ENCODE results near the gene MST1.

DNA sequence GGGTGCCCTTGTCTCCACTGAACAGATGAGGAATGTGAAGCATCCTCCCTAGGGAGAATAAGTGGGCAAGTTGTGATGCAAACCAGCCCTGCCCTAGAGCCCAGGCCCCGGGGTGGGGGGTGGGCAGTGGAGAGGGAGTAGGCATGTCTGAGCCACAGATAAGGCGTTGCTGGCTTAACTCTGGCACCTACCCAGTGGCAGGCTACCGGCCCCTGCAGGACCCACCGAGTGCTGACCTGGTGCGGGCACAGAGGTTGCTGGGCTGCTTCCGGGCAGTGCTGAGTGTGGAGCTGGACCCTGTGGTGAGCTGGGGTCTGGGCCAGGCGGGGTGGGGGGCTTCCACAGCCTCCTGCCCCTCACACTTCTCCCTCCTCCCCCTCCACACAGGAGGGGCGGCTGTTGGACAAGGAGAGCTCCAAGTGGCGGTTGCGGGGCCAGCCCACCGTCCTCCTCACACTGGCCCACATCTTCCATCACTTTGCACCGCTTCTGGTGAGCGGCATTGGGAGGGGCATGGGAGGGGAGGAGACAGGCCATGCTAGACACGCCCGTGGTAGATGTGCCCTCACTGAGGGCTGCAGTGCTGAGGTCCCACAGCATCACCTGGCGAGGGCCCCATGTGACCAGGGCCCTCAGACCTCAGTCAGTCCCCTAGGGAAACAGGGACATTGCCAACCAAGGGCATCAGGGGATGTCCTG lies 10.2 kb upstream of the MST1 start:
- TF ChIP-seq, protein P1, sequence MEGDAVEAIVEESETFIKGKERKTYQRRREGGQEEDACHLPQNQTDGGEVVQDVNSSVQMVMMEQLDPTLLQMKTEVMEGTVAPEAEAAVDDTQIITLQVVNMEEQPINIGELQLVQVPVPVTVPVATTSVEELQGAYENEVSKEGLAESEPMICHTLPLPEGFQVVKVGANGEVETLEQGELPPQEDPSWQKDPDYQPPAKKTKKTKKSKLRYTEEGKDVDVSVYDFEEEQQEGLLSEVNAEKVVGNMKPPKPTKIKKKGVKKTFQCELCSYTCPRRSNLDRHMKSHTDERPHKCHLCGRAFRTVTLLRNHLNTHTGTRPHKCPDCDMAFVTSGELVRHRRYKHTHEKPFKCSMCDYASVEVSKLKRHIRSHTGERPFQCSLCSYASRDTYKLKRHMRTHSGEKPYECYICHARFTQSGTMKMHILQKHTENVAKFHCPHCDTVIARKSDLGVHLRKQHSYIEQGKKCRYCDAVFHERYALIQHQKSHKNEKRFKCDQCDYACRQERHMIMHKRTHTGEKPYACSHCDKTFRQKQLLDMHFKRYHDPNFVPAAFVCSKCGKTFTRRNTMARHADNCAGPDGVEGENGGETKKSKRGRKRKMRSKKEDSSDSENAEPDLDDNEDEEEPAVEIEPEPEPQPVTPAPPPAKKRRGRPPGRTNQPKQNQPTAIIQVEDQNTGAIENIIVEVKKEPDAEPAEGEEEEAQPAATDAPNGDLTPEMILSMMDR (IDR thresholded peaks at IDR 0.05): no peak
- no peak for TF ChIP-seq POLR2A (IDR thresholded peaks at IDR 0.05)
- TF ChIP-seq EP300 (IDR thresholded peaks at IDR 0.05): no peak
